Activated naive CD4-positive, alpha-beta T cell treated with anti-CD3 and anti-CD28 coated beads, Interleukin-2, amount 50 U/mL, for 72 hours (primary cell): ENCODE data around the gene SPRED3. TPM values are rescaled to one million over a fixed set of nuclear protein-coding genes. Genes with fewer than 3 reads are reported as not detected.
A peak's percentile ranks its signal among the peaks of the same experiment; 100 is the strongest.

Experiments
- ATAC-seq, 2 donors: fragments of 150-1000 bp; cut with Tn5 transposase; 2 replicates each; pipeline ENCODE4 v1.10.0; 2021; ENCODE audit warnings: mild to moderate bottlenecking in 2 of 2, moderate library complexity in 2 of 2
- DNase-seq, 2 donors: peaks; one replicate each; pipeline ENCODE4 v3.0.0; 2021 to 2022; ENCODE audit warnings: low spot score in 2 of 2
- H3K27ac Mint-ChIP-seq, 2 donors: one replicate each; pipeline ENCODE4 v1.8.0; 2022; ENCODE audit warnings: mild to moderate bottlenecking in 2 of 2, mixed read lengths in 2 of 2
- H3K36me3 Mint-ChIP-seq, 2 donors: one replicate each; pipeline ENCODE4 v1.8.0; 2022; ENCODE audit warnings: mixed read lengths in 2 of 2
- H3K9me3 Mint-ChIP-seq, 2 donors: one replicate each; pipeline ENCODE4 v1.8.0; 2022; ENCODE audit warnings: mixed read lengths in 2 of 2
- total RNA-seq, 2 donors: library from RNA; stranded (reverse); gene quantifications; one replicate each; pipeline ENCODE4 v1.2.3, GENCODE V29; 2022

The SPRED3 gene
- total RNA-seq, 2 donors from 2014 or later, result 3.5 to 6.7 TPM

- Mint-ChIP-seq H3K9me3 (no peaks in the 10 kb centered on the region), H3K27ac (peak overlapping the region in 1 of 2 donors; percentile 38), H3K36me3 (no peaks in the 10 kb centered on the region)
- no peak for DNase-seq
- no peak for ATAC-seq
Measured at GRCh38 chr19:38443458-38443999, 55.0 kb downstream of the SPRED3 start.

DNA sequence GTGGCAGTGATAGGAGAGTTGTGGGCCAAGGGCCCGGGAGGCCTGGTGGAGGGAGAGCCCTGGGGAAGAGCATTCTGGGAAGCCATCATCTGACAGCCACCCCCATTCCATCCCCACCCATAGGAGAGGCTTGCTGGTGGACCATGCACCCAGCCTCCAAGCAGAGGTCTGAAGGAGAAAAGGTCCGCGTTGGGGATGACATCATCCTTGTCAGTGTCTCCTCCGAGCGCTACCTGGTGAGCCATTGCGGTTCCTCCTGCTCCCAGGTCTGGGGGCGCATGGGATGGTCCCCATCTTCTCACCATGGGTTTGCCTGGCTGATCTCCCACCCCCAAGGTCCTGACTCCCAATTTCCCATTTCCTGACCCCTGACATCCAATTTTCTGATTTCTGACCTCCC, 55.5 kb downstream of the SPRED3 start:
- DNase-seq (no peak), ATAC-seq (no peak)
- peak overlapping the region in 1 of 2 donors; percentile 38 for H3K27ac Mint-ChIP-seq
- no peaks in the 10 kb centered on the region for H3K9me3 Mint-ChIP-seq
- no peaks in the 10 kb centered on the region for H3K36me3 Mint-ChIP-seq

DNA sequence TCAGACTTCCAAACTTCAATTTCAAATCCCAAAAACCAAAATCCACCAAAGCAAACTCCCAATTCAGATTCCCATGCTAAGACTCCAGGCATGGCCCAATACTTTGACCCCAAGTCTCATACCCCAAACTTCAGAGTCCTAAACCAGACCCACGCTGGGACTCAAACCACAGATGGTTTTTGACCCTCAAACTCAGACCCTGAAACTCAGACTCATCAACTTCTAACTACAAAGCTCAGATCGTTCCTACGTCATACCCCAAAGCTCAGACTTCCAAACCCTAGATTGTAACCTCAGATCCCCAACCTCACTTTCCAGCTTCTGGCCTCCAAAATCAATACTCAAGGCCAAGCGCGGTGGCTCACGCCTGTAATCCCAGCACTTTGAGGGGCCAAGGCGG, 56.9 kb downstream of the SPRED3 start:
- DNase-seq, result no peak
- Mint-ChIP-seq H3K9me3 (no peaks in the 10 kb centered on the region), H3K27ac (no peak overlapping the region), H3K36me3 (no peaks in the 10 kb centered on the region)
- ATAC-seq, result no peak

DNA sequence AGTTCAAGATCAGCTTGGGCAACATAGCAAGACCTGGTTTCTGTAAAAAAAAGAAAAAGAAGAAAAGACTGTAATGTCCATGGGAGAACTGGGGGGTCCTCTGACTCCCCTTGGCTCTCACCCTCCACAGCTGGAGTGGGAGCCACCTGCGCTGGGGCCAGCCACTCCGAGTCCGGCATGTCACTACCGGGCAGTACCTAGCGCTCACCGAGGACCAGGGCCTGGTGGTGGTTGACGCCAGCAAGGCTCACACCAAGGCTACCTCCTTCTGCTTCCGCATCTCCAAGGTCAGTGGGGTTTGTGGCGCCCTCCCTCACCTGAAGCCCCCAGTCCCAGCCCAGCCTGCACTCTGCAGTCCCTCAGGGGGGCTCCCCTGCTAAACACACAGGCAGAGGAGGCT, 59.7 kb downstream of the SPRED3 start:
- Mint-ChIP-seq H3K27ac (no peak overlapping the region), H3K9me3 (no peaks in the 10 kb centered on the region), H3K36me3 (no peaks in the 10 kb centered on the region)
- DNase-seq (no peak), ATAC-seq (no peak)

Other genes with a start within 250 kb of the SPRED3 start
- 1 to 10 TPM in 1 of 2 donors, not detected in 1; 2.1 TPM for gene DPF1, start 164.5 kb upstream of the SPRED3 start, total RNA-seq
- under 1 TPM; 0.46 to 0.74 TPM for gene PPP1R14A, start 132.3 kb upstream of the SPRED3 start, total RNA-seq
- gene SPINT2, start 124.1 kb upstream of the SPRED3 start, total RNA-seq, result 100 to 1,000 TPM in 1 of 2 donors, 10 to 100 TPM in 1; 43.0 to 101 TPM
- gene C19orf33, start 84.4 kb upstream of the SPRED3 start, total RNA-seq, result not detected
- gene YIF1B, start 72.8 kb upstream of the SPRED3 start, total RNA-seq, result 10 to 100 TPM; 82.1 to 90.0 TPM
- 10 to 100 TPM; 10.7 to 12.1 TPM for gene KCNK6, start 68.9 kb upstream of the SPRED3 start, total RNA-seq
- gene CATSPERG, start 52.9 kb upstream of the SPRED3 start, total RNA-seq, result 10 to 100 TPM in 1 of 2 donors, 1 to 10 TPM in 1; 4.1 to 22.8 TPM
- gene PSMD8, start 14.1 kb upstream of the SPRED3 start, total RNA-seq, result 100 to 1,000 TPM; 189 to 203 TPM
- 1 to 10 TPM in 1 of 2 donors, not detected in 1; 1.2 TPM for gene GGN, start 663 bp upstream of the SPRED3 start, total RNA-seq
- gene FAM98C, start 14.4 kb downstream of the SPRED3 start, total RNA-seq, result 10 to 100 TPM; 28.4 to 33.1 TPM
- 1 to 10 TPM; 2.3 to 8.3 TPM for gene RASGRP4, start 37.5 kb downstream of the SPRED3 start, total RNA-seq
- gene RYR1, start 45.0 kb downstream of the SPRED3 start, total RNA-seq, result 1 to 10 TPM; 2.9 to 5.0 TPM
- 100 to 1,000 TPM; 225 to 247 TPM for gene MAP4K1, start 229.3 kb downstream of the SPRED3 start, total RNA-seq
- 100 to 1,000 TPM; 282 to 299 TPM for gene EIF3K, start 230.5 kb downstream of the SPRED3 start, total RNA-seq